ENCODE measurements around the gene ACTG2.

Gene ACTG2

GRCh38 chr2:73944714-73945113 lies 51.9 kb downstream of the ACTG2 start:
- H3K27me3 Mint-ChIP-seq = no peaks in the 10 kb centered on the region
- no peak overlapping the region for H3K27ac Mint-ChIP-seq
- peaks cover 54% of the 10 kb centered on the region for H3K36me3 Mint-ChIP-seq
- peaks cover 45% of the 10 kb centered on the region for H3K4me1 Mint-ChIP-seq
- no peak for DNase-seq
- H3K4me3 Mint-ChIP-seq = no peak overlapping the region
- CTCF ChIA-PET = no interaction called here
- no peaks in the 10 kb centered on the region for H3K9me3 Mint-ChIP-seq

GRCh38 chr2:73946215-73946614 lies 53.4 kb downstream of the ACTG2 start:
- no peak for DNase-seq
- H3K27ac Mint-ChIP-seq = peak overlapping the region; percentile 2

GRCh38 chr2:73946666-73947065 lies 53.9 kb downstream of the ACTG2 start:
- Mint-ChIP-seq H3K4me3 (no peak overlapping the region), H3K36me3 (peaks cover 60% of the 10 kb centered on the region), H3K27me3 (no peaks in the 10 kb centered on the region), H3K27ac (no peak overlapping the region), H3K4me1 (peaks cover 54% of the 10 kb centered on the region), H3K9me3 (no peaks in the 10 kb centered on the region)
- no peak for DNase-seq
- CTCF ChIA-PET = interaction anchor here (1.3 kb wide), 1 partner anchor 50 kb away, joined by 3 read pairs; no protein-coding TSS in a partner anchor

More at GRCh38 chr2:73946215-73946614, 53.4 kb downstream of the ACTG2 start:
- Mint-ChIP-seq H3K4me1 (peaks cover 50% of the 10 kb centered on the region), H3K4me3 (no peak overlapping the region), H3K36me3 (peaks cover 59% of the 10 kb centered on the region), H3K9me3 (no peaks in the 10 kb centered on the region), H3K27me3 (no peaks in the 10 kb centered on the region)
- CTCF ChIA-PET = interaction anchor here (1.3 kb wide), 1 partner anchor 49 kb away, joined by 3 read pairs; no protein-coding TSS in a partner anchor

GRCh38 chr2:73947412-73948018 lies 54.7 kb downstream of the ACTG2 start:
- Mint-ChIP-seq H3K27me3 (no peaks in the 10 kb centered on the region), H3K9me3 (no peaks in the 10 kb centered on the region), H3K27ac (no peak overlapping the region), H3K4me3 (no peak overlapping the region), H3K36me3 (peaks cover 67% of the 10 kb centered on the region), H3K4me1 (peaks cover 63% of the 10 kb centered on the region)
- CTCF ChIA-PET = no interaction called here
- no peak for DNase-seq

- Mint-ChIP-seq H3K4me3 (no peak overlapping the region), H3K27me3 (no peaks in the 10 kb centered on the region), H3K36me3 (peaks cover 67% of the 10 kb centered on the region), H3K27ac (peak overlapping the region; percentile 15), H3K9me3 (no peaks in the 10 kb centered on the region), H3K4me1 (peaks cover 62% of the 10 kb centered on the region)
- CTCF ChIA-PET = interaction anchor here (0.9 to 1.5 kb wide), 2 partner anchors 52 to 123 kb away, joined by 3 to 6 read pairs; no protein-coding TSS in a partner anchor
- no peak for DNase-seq
Measured at GRCh38 chr2:73949802-73950201, 57.0 kb downstream of the ACTG2 start.

GRCh38 chr2:73952499-73953446 lies 60.0 kb downstream of the ACTG2 start:
- DNase-seq = no peak
- Mint-ChIP-seq H3K4me1 (peaks cover 49% of the 10 kb centered on the region), H3K27ac (no peak overlapping the region), H3K36me3 (peaks cover 69% of the 10 kb centered on the region), H3K27me3 (no peaks in the 10 kb centered on the region), H3K9me3 (no peaks in the 10 kb centered on the region), H3K4me3 (no peak overlapping the region)
- CTCF ChIA-PET = interaction anchor here (1.0 kb wide), 1 partner anchor 168 kb away, joined by 3 read pairs; no protein-coding TSS in a partner anchor

- no peak for DNase-seq
- H3K9me3 Mint-ChIP-seq = no peaks in the 10 kb centered on the region
- peaks cover 17% of the 10 kb centered on the region for H3K4me1 Mint-ChIP-seq
- H3K36me3 Mint-ChIP-seq = peaks cover 69% of the 10 kb centered on the region
- CTCF ChIA-PET = no interaction called here
- H3K27me3 Mint-ChIP-seq = no peaks in the 10 kb centered on the region
- H3K4me3 Mint-ChIP-seq = no peak overlapping the region
- no peak overlapping the region for H3K27ac Mint-ChIP-seq
Measured at GRCh38 chr2:73956218-73956865, 63.5 kb downstream of the ACTG2 start.

GRCh38 chr2:73961274-73961673 lies 68.5 kb downstream of the ACTG2 start:
- H3K27ac Mint-ChIP-seq = no peak overlapping the region
- no peak for DNase-seq
- no peaks in the 10 kb centered on the region for H3K27me3 Mint-ChIP-seq
- H3K4me3 Mint-ChIP-seq = no peak overlapping the region
- CTCF ChIA-PET = no interaction called here
- H3K36me3 Mint-ChIP-seq = peaks cover 39% of the 10 kb centered on the region
- H3K9me3 Mint-ChIP-seq = peaks cover 6% of the 10 kb centered on the region
- peaks cover 28% of the 10 kb centered on the region for H3K4me1 Mint-ChIP-seq

- Mint-ChIP-seq H3K9me3 (peaks cover 6% of the 10 kb centered on the region), H3K27ac (no peak overlapping the region), H3K36me3 (peaks cover 31% of the 10 kb centered on the region), H3K4me3 (no peak overlapping the region), H3K4me1 (peaks cover 30% of the 10 kb centered on the region), H3K27me3 (no peaks in the 10 kb centered on the region)
- CTCF ChIA-PET = no interaction called here
- no peak for DNase-seq
Measured at GRCh38 chr2:73961823-73962615, 69.2 kb downstream of the ACTG2 start.

- Mint-ChIP-seq H3K27ac (no peak overlapping the region), H3K36me3 (peaks cover 29% of the 10 kb centered on the region), H3K4me3 (no peak overlapping the region), H3K9me3 (peaks cover 6% of the 10 kb centered on the region), H3K4me1 (peaks cover 31% of the 10 kb centered on the region), H3K27me3 (no peaks in the 10 kb centered on the region)
- DNase-seq = no peak
- CTCF ChIA-PET = no interaction called here
Measured at GRCh38 chr2:73962798-73963197, 70.0 kb downstream of the ACTG2 start.

GRCh38 chr2:73963385-73964120 lies 70.7 kb downstream of the ACTG2 start:
- CTCF ChIA-PET = interaction anchor here (1.1 kb wide), 1 partner anchor 23 kb away, joined by 3 read pairs; no protein-coding TSS in a partner anchor
- Mint-ChIP-seq H3K27me3 (no peaks in the 10 kb centered on the region), H3K9me3 (peaks cover 6% of the 10 kb centered on the region), H3K36me3 (peaks cover 21% of the 10 kb centered on the region), H3K4me1 (peaks cover 36% of the 10 kb centered on the region), H3K4me3 (no peak overlapping the region), H3K27ac (no peak overlapping the region)
- DNase-seq = no peak

- Mint-ChIP-seq H3K27me3 (no peaks in the 10 kb centered on the region), H3K9me3 (peaks cover 6% of the 10 kb centered on the region), H3K4me1 (peaks cover 39% of the 10 kb centered on the region), H3K4me3 (no peak overlapping the region), H3K27ac (no peak overlapping the region), H3K36me3 (peaks cover 14% of the 10 kb centered on the region)
- CTCF ChIA-PET = interaction anchor here (1.1 kb wide), 1 partner anchor 23 kb away, joined by 3 read pairs; no protein-coding TSS in a partner anchor
- no peak for DNase-seq
Measured at GRCh38 chr2:73964223-73964622, 71.4 kb downstream of the ACTG2 start.

GRCh38 chr2:73965053-73965452 lies 72.2 kb downstream of the ACTG2 start:
- Mint-ChIP-seq H3K4me1 (peaks cover 48% of the 10 kb centered on the region), H3K9me3 (peaks cover 6% of the 10 kb centered on the region), H3K27ac (no peak overlapping the region), H3K27me3 (no peaks in the 10 kb centered on the region), H3K4me3 (no peak overlapping the region), H3K36me3 (peaks cover 7% of the 10 kb centered on the region)
- no peak for DNase-seq
- CTCF ChIA-PET = interaction anchor here (1.1 to 1.6 kb wide), 2 partner anchors 8 to 44 kb away, joined by 3 to 5 read pairs; no protein-coding TSS in a partner anchor

Measured in activated naive CD4-positive, alpha-beta T cell treated with anti-CD3 and anti-CD28 coated beads, Interleukin-2, amount 10 ng/mL, durations not matched to agents 7 days and 5 days (primary cell).